Measurements from ENCODE around the gene MTA1.

The MTA1 gene

GRCh38 chr14:105445901-105446845, 26.5 kb downstream of the MTA1 start:
- DNase-seq (ENCODE audit: low spot score): no peak

- no peak for DNase-seq (ENCODE audit: low spot score)
These were observed 27.3 kb downstream of the MTA1 start for GRCh38 chr14:105446971-105447370.

- DNase-seq (ENCODE audit: low spot score): no peak
These were observed 28.3 kb downstream of the MTA1 start for GRCh38 chr14:105447651-105448640.

GRCh38 chr14:105448706-105449111, 29.1 kb downstream of the MTA1 start:
- DNase-seq (ENCODE audit: low spot score): peak; percentile 81

- DNase-seq (ENCODE audit: low spot score): no peak
These were observed 29.9 kb downstream of the MTA1 start for GRCh38 chr14:105449276-105450122.

- no peak for DNase-seq (ENCODE audit: low spot score)
These were observed 30.5 kb downstream of the MTA1 start for GRCh38 chr14:105450123-105450505.

- DNase-seq (ENCODE audit: low spot score): no peak
These were observed 31.5 kb downstream of the MTA1 start for GRCh38 chr14:105450864-105451720.

GRCh38 chr14:105452963-105453362, 33.3 kb downstream of the MTA1 start:
- DNase-seq (ENCODE audit: low spot score): no peak

GRCh38 chr14:105453847-105454246, 34.2 kb downstream of the MTA1 start:
- DNase-seq (ENCODE audit: low spot score): no peak

GRCh38 chr14:105455086-105455640, 35.5 kb downstream of the MTA1 start:
- DNase-seq (ENCODE audit: low spot score): no peak

- DNase-seq (ENCODE audit: low spot score): no peak
These were observed 36.4 kb downstream of the MTA1 start for GRCh38 chr14:105455766-105456660.

- no peak for DNase-seq (ENCODE audit: low spot score)
These were observed 37.4 kb downstream of the MTA1 start for GRCh38 chr14:105456736-105457617.

GRCh38 chr14:105458010-105458409, 38.4 kb downstream of the MTA1 start:
- no peak for DNase-seq (ENCODE audit: low spot score)

- DNase-seq (ENCODE audit: low spot score): no peak
These were observed 38.9 kb downstream of the MTA1 start for GRCh38 chr14:105458571-105458970.

- no peak for DNase-seq (ENCODE audit: low spot score)
These were observed 40.5 kb downstream of the MTA1 start for GRCh38 chr14:105460116-105460515.

- no peak for DNase-seq (ENCODE audit: low spot score)
These were observed 41.0 kb downstream of the MTA1 start for GRCh38 chr14:105460616-105461015.

- no peak for DNase-seq (ENCODE audit: low spot score)
These were observed 42.3 kb downstream of the MTA1 start for GRCh38 chr14:105461903-105462302.

GRCh38 chr14:105464501-105464900, 44.9 kb downstream of the MTA1 start:
- DNase-seq (ENCODE audit: low spot score): no peak
